GM06990 (cell line): ENCODE data around the gene EXOG.
A peak's percentile ranks its signal among the peaks of the same experiment; 100 is the strongest.

Experiments used
- DNase-seq: peaks from one replicate; pipeline ENCODE4 v3.0.0-alpha.2; 2011; ENCODE audit not compliant: insufficient read length; ENCODE audit errors: extremely low read depth
- H3K27me3 ChIP-seq: replicated peaks from 2 replicates; pipeline ENCODE4 v1.6.0; 2011; ENCODE audit warnings: low read length; ENCODE audit not compliant: control insufficient read depth, insufficient read depth
- H3K36me3 ChIP-seq: 2 replicates; pipeline ENCODE4 v1.5.1; 2011; ENCODE audit warnings: low read length; ENCODE audit not compliant: control insufficient read depth, insufficient read depth
- H3K4me3 ChIP-seq: replicated peaks from 2 replicates; pipeline ENCODE4 v1.5.1; 2011; ENCODE audit warnings: low read depth, mild to moderate bottlenecking, control low read depth, low read length
- TF ChIP-seq, protein P1 (sequence below): IDR thresholded peaks from 2 replicates; pipeline ENCODE4 v1.5.1; 2011; ENCODE audit warnings: low read length, control low read depth, mild to moderate bottlenecking, inconsistent platforms; ENCODE audit not compliant: insufficient read depth, poor library complexity, severe bottlenecking

The EXOG gene

GRCh38 chr3:38528457-38528856 is 32.3 kb downstream of the EXOG start:
- peaks cover 4% of the 10 kb centered on the region for H3K36me3 ChIP-seq
- no peak overlapping the region for H3K4me3 ChIP-seq
- no peaks in the 10 kb centered on the region for H3K27me3 ChIP-seq
- TF ChIP-seq, protein P1, sequence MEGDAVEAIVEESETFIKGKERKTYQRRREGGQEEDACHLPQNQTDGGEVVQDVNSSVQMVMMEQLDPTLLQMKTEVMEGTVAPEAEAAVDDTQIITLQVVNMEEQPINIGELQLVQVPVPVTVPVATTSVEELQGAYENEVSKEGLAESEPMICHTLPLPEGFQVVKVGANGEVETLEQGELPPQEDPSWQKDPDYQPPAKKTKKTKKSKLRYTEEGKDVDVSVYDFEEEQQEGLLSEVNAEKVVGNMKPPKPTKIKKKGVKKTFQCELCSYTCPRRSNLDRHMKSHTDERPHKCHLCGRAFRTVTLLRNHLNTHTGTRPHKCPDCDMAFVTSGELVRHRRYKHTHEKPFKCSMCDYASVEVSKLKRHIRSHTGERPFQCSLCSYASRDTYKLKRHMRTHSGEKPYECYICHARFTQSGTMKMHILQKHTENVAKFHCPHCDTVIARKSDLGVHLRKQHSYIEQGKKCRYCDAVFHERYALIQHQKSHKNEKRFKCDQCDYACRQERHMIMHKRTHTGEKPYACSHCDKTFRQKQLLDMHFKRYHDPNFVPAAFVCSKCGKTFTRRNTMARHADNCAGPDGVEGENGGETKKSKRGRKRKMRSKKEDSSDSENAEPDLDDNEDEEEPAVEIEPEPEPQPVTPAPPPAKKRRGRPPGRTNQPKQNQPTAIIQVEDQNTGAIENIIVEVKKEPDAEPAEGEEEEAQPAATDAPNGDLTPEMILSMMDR: peak; percentile 36
- DNase-seq: no peak

DNA sequence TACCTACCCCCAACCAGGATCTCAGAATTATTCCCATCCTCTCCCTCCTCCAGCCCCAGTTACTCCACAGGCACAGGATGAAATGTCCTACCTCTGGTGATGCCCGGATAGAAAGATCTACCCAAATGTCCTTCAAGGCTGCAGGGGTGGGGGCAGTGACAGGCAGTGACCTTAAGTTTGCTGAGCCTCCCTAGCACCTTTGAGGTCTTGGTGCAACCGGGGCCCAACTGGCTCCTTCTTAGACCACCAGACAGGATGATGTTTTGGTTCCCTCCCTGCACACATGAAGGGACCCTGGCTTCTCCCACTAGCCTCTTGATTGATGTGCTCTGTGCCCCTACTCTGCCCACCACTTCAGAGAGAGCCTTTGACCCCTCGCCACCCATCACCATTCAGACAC is 36.4 kb downstream of the EXOG start:
- peaks cover 4% of the 10 kb centered on the region for H3K36me3 ChIP-seq
- no peaks in the 10 kb centered on the region for H3K27me3 ChIP-seq
- TF ChIP-seq, protein P1: no peak
- no peak overlapping the region for H3K4me3 ChIP-seq
- DNase-seq: no peak

DNA sequence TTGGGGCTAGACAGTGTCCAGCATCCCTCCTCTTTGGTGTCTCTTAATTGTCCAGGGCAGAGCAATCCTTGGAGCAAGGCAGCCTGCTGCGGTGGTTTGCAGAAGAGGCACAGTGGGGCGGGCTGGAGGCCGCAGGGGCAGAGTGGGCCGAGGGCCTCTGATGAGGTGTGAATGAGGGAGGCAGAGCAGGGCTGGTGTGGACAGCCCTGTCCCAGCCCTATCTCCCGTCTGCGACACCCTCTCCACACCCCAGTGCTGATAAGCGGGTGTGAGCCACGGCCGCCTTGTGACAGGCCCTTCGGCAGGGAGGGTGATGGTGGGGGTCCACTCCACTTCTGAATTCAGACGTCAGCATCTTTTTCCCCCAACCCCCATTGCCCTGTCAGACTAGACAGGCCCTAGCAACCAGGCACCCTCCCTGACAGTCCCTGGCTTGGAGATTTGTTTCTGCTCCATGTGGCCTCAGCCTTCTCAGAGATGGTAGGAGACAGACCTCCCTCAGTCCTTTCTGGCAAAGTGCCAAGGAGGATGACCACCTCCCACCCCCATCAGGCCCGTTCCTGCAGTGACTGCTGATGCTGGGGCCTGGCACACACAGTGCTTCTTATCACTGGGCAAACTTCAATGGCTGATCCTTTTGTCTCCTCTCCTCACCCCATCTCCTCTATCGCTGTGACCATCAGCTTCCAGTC is 37.3 kb downstream of the EXOG start:
- Histone ChIP-seq H3K27me3 (no peaks in the 10 kb centered on the region), H3K4me3 (no peak overlapping the region), H3K36me3 (no peaks in the 10 kb centered on the region; the same call in none of the 2 replicates)
- TF ChIP-seq, protein P1: no peak
- no peak for DNase-seq

- no peak for DNase-seq
- Histone ChIP-seq H3K4me3 (no peak overlapping the region), H3K27me3 (no peaks in the 10 kb centered on the region), H3K36me3 (no peaks in the 10 kb centered on the region; the same call in none of the 2 replicates)
- TF ChIP-seq, protein P1: no peak
These were observed 38.0 kb downstream of the EXOG start for GRCh38 chr3:38534180-38534579.

GRCh38 chr3:38534604-38535003 is 38.5 kb downstream of the EXOG start:
- H3K4me3 ChIP-seq: no peak overlapping the region
- DNase-seq: no peak
- TF ChIP-seq, protein P1: no peak
- no peaks in the 10 kb centered on the region; the same call in none of the 2 replicates for H3K36me3 ChIP-seq
- H3K27me3 ChIP-seq: no peaks in the 10 kb centered on the region
